HepG2 (cell line): Measurements from ENCODE around the gene CDK8. TPM values are rescaled to one million over a fixed set of nuclear protein-coding genes. Genes with fewer than 3 reads are reported as not detected.

Experiments used
- BRD4 ChIP-seq: sonication (generic); formaldehyde crosslinking; IDR thresholded peaks from 2 replicates; pipeline ENCODE4 v1.4.0; 2020; ENCODE audit warnings: missing genetic modification reagents
- CBX1 ChIP-seq: IDR thresholded peaks from one replicate; pipeline ENCODE4 v1.6.1; 2016; ENCODE audit warnings: antibody characterized with exemption, low read depth
- HNRNPLL ChIP-seq: fragments of 200-400 bp; formaldehyde crosslinking; IDR thresholded peaks from 2 replicates; pipeline ENCODE4 v1.6.1; 2017; ENCODE audit warnings: mild to moderate bottlenecking, low read depth, low read length; ENCODE audit not compliant: poor library complexity, severe bottlenecking
- POLR2AphosphoS2 ChIP-seq: IDR thresholded peaks from 2 replicates; pipeline ENCODE4 v1.6.1; 2011; ENCODE audit warnings: low read depth, low read length, improper control_type of control experiment
- RXRA ChIP-seq: sonication (generic); formaldehyde crosslinking; IDR thresholded peaks from 2 replicates; pipeline ENCODE4 v1.5.1; 2020; ENCODE audit warnings: missing genetic modification reagents
- ZBTB38 ChIP-seq: sonication (generic); formaldehyde crosslinking; IDR thresholded peaks from 2 replicates; pipeline ENCODE4 v1.5.1; 2020; ENCODE audit warnings: mild to moderate bottlenecking, missing genetic modification reagents
- ZFP36L1 ChIP-seq: sonication (generic); formaldehyde crosslinking; IDR thresholded peaks from 2 replicates; pipeline ENCODE4 v1.8.0; 2022; ENCODE audit warnings: mild to moderate bottlenecking, missing genetic modification reagents, moderate library complexity
- ZFP82 ChIP-seq: sonication (generic); formaldehyde crosslinking; IDR thresholded peaks from 2 replicates; pipeline ENCODE4 v1.5.1; 2020; ENCODE audit warnings: mild to moderate bottlenecking, missing genetic modification reagents, borderline replicate concordance
- ZNF263 ChIP-seq: sonication (generic); formaldehyde crosslinking; IDR thresholded peaks from 2 replicates; pipeline ENCODE4 v1.4.0; 2020; ENCODE audit warnings: missing genetic modification reagents
- ZNF546 ChIP-seq: sonication (generic); formaldehyde crosslinking; conservative IDR thresholded peaks from 2 replicates; pipeline ENCODE4 v1.8.1; 2023; ENCODE audit warnings: mild to moderate bottlenecking, missing genetic modification reagents
- ZNF564 ChIP-seq: sonication (generic); formaldehyde crosslinking; IDR thresholded peaks from 2 replicates; pipeline ENCODE4 v1.8.1; 2023; ENCODE audit warnings: mild to moderate bottlenecking, missing genetic modification reagents
- ZNF678 ChIP-seq: sonication (generic); formaldehyde crosslinking; IDR thresholded peaks from 2 replicates; pipeline ENCODE4 v1.4.0; 2020; ENCODE audit warnings: mild to moderate bottlenecking, missing genetic modification reagents
- ZNF724P ChIP-seq: sonication (generic); formaldehyde crosslinking; IDR thresholded peaks from 2 replicates; pipeline ENCODE4 v1.8.0; 2022; ENCODE audit warnings: missing genetic modification reagents, borderline replicate concordance
- polyA plus RNA-seq, 8 experiments: library from polyadenylated mRNA; depleted of rRNA in 3 of 8; stranded (reverse) in 7 of 8; unstranded in 1 of 8; fragments of >200 nt; fragmentation: Illumina TruSeq in 4 of 8; extraction: Trizol in 4 of 8; gene quantifications; 2 replicates each; pipeline versions ENCODE4 v1.2.1 to v1.2.3, GENCODE V29; 2011 to 2016; ENCODE audit warnings: low read depth in 4 of 8, missing spikeins in 1 of 8, mixed read lengths in 1 of 8; ENCODE audit not compliant: insufficient read depth in 1 of 8
- total RNA-seq, 5 experiments: library from RNA; depleted of rRNA; stranded (reverse); fragments of >200 nt; fragmentation: Illumina TruSeq; extraction: Trizol; gene quantifications; 2 replicates each; pipeline ENCODE4 v1.2.3, GENCODE V29; 2016; ENCODE audit warnings: low read depth in 1 of 5
- TF ChIP-seq, protein P1 (sequence below): sonication (generic); formaldehyde crosslinking; IDR thresholded peaks from 2 replicates; pipeline ENCODE4 v1.4.0; 2020; ENCODE audit warnings: mild to moderate bottlenecking, missing genetic modification reagents
- TF ChIP-seq, protein P2 (sequence below): IDR thresholded peaks from 2 replicates; pipeline ENCODE4 v1.6.1; 2012; ENCODE audit warnings: low read length, improper control_type of control experiment
- TF ChIP-seq, protein P3 (sequence below): sonication (generic); formaldehyde crosslinking; IDR thresholded peaks from 2 replicates; pipeline ENCODE4 v1.8.1; 2023; ENCODE audit warnings: missing genetic modification reagents, mild to moderate bottlenecking, borderline replicate concordance
- TF ChIP-seq, protein P4 (sequence below): sonication (generic); formaldehyde crosslinking; conservative IDR thresholded peaks from 2 replicates; pipeline ENCODE4 v1.4.0; 2020; ENCODE audit warnings: missing genetic modification reagents
- TF ChIP-seq, protein P5 (sequence below): sonication (generic); formaldehyde crosslinking; IDR thresholded peaks from 2 replicates; pipeline ENCODE4 v1.8.0; 2022; ENCODE audit warnings: mild to moderate bottlenecking, missing genetic modification reagents, borderline replicate concordance

CDK8 gene
- total and polyA plus RNA-seq, 2 of the 13 experiments (the other 11 are each of a cell fraction or from before 2014, with no cell fraction given), result 15.8 to 16.4 TPM

DNA sequence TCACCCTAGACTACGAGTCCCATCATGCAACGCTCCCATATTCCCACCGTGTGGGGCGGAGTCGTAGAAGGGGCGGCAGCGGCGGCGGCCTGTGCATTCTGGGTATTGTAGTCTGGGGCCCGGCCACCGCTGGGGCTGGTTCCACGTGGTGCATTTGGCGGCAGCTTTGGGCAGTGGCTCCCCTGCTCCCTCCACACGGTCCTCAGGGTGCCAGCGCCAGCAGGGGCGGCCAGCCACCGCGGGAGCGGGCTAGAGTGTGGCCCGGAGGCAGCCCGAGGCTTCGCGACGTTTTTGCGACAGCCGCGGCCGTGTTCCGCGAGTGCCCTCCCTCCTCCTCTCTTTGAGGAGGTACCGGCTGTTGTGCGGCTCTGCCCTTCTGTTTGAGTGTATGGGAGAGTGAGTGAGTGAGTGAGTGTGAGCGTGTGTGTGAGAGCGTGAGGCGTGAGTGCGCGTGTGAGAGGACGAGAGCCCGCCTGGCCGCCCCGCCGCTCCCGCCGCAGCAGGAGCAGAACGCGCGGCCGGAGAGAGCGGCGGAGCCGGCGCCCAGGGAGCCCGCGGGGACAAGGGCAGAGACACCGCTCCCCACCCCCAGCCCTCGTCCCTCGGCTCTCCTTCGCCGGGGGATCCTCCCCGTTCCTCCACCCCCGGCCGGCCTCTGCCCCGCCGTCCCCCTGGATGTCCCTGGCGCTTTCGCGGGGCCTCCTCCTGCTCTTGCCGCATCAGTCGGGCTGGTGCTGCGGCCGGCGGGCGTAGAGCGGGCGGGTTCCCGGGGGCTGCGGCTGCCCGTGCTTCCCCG lies at the start of gene CDK8 (continued):
- TF ChIP-seq, protein P1, sequence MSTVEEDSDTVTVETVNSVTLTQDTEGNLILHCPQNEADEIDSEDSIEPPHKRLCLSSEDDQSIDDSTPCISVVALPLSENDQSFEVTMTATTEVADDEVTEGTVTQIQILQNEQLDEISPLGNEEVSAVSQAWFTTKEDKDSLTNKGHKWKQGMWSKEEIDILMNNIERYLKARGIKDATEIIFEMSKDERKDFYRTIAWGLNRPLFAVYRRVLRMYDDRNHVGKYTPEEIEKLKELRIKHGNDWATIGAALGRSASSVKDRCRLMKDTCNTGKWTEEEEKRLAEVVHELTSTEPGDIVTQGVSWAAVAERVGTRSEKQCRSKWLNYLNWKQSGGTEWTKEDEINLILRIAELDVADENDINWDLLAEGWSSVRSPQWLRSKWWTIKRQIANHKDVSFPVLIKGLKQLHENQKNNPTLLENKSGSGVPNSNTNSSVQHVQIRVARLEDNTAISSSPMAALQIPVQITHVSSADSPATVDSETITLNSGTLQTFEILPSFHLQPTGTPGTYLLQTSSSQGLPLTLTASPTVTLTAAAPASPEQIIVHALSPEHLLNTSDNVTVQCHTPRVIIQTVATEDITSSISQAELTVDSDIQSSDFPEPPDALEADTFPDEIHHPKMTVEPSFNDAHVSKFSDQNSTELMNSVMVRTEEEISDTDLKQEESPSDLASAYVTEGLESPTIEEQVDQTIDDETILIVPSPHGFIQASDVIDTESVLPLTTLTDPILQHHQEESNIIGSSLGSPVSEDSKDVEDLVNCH (CRISPR knock-in tag), result no peak
- TF ChIP-seq, protein P2, sequence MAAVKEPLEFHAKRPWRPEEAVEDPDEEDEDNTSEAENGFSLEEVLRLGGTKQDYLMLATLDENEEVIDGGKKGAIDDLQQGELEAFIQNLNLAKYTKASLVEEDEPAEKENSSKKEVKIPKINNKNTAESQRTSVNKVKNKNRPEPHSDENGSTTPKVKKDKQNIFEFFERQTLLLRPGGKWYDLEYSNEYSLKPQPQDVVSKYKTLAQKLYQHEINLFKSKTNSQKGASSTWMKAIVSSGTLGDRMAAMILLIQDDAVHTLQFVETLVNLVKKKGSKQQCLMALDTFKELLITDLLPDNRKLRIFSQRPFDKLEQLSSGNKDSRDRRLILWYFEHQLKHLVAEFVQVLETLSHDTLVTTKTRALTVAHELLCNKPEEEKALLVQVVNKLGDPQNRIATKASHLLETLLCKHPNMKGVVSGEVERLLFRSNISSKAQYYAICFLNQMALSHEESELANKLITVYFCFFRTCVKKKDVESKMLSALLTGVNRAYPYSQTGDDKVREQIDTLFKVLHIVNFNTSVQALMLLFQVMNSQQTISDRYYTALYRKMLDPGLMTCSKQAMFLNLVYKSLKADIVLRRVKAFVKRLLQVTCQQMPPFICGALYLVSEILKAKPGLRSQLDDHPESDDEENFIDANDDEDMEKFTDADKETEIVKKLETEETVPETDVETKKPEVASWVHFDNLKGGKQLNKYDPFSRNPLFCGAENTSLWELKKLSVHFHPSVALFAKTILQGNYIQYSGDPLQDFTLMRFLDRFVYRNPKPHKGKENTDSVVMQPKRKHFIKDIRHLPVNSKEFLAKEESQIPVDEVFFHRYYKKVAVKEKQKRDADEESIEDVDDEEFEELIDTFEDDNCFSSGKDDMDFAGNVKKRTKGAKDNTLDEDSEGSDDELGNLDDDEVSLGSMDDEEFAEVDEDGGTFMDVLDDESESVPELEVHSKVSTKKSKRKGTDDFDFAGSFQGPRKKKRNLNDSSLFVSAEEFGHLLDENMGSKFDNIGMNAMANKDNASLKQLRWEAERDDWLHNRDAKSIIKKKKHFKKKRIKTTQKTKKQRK, result no peak
- TF ChIP-seq POLR2AphosphoS2 (no peak), ZNF263 (CRISPR knock-in tag) (peak; percentile 91), ZNF724P (no peak), CBX1 (no peak), RXRA (CRISPR knock-in tag) (peak; percentile 51; the same call in 1 of the 2 replicates), BRD4 (CRISPR knock-in tag) (no peak), ZNF564 (CRISPR knock-in tag) (no peak), ZFP36L1 (CRISPR knock-in tag) (peak; percentile 49; the same call in 1 of the 2 replicates), ZNF546 (no peak), HNRNPLL (peak; percentile 91), ZBTB38 (CRISPR knock-in tag) (peak; percentile 49), ZFP82 (CRISPR knock-in tag) (no peak), ZNF678 (CRISPR knock-in tag) (no peak)
- TF ChIP-seq, protein P3, sequence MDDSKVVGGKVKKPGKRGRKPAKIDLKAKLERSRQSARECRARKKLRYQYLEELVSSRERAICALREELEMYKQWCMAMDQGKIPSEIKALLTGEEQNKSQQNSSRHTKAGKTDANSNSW (CRISPR knock-in tag), result no peak
- TF ChIP-seq, protein P4, sequence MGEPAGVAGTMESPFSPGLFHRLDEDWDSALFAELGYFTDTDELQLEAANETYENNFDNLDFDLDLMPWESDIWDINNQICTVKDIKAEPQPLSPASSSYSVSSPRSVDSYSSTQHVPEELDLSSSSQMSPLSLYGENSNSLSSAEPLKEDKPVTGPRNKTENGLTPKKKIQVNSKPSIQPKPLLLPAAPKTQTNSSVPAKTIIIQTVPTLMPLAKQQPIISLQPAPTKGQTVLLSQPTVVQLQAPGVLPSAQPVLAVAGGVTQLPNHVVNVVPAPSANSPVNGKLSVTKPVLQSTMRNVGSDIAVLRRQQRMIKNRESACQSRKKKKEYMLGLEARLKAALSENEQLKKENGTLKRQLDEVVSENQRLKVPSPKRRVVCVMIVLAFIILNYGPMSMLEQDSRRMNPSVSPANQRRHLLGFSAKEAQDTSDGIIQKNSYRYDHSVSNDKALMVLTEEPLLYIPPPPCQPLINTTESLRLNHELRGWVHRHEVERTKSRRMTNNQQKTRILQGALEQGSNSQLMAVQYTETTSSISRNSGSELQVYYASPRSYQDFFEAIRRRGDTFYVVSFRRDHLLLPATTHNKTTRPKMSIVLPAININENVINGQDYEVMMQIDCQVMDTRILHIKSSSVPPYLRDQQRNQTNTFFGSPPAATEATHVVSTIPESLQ (CRISPR knock-in tag), result no peak
- TF ChIP-seq, protein P5, sequence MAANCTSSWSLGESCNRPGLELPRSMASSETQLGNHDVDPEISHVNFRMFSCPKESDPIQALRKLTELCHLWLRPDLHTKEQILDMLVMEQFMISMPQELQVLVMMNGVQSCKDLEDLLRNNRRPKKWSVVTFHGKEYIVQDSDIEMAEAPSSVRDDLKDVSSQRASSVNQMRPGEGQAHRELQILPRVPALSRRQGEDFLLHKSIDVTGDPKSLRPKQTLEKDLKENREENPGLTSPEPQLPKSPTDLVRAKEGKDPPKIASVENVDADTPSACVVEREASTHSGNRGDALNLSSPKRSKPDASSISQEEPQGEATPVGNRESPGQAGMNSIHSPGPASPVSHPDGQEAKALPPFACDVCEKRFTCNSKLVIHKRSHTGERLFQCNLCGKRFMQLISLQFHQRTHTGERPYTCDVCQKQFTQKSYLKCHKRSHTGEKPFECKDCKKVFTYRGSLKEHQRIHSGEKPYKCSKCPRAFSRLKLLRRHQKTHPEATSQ (CRISPR knock-in tag), result peak; percentile 51; the same call in 1 of the 2 replicates
